A673 (cell line): ENCODE measurements around the gene AGER.

Experiments
- CTCF ChIP-seq: fragments of 300-800, 200-600 bp; sonication (generic); conservative IDR thresholded peaks from 2 replicates; pipeline ENCODE4 v1.5.1; 2017; ENCODE audit warnings: low read depth, mild to moderate bottlenecking, antibody characterized with exemption, low read length, moderate library complexity, mixed read lengths
- EZH2 ChIP-seq: fragments of 200-600 bp; sonication (generic); IDR thresholded peaks from 2 replicates; pipeline ENCODE4 v1.6.1; 2017; ENCODE audit warnings: borderline replicate concordance, low read depth, mild to moderate bottlenecking, mixed read lengths, antibody characterized with exemption, low read length; ENCODE audit not compliant: poor library complexity, severe bottlenecking

DNA sequence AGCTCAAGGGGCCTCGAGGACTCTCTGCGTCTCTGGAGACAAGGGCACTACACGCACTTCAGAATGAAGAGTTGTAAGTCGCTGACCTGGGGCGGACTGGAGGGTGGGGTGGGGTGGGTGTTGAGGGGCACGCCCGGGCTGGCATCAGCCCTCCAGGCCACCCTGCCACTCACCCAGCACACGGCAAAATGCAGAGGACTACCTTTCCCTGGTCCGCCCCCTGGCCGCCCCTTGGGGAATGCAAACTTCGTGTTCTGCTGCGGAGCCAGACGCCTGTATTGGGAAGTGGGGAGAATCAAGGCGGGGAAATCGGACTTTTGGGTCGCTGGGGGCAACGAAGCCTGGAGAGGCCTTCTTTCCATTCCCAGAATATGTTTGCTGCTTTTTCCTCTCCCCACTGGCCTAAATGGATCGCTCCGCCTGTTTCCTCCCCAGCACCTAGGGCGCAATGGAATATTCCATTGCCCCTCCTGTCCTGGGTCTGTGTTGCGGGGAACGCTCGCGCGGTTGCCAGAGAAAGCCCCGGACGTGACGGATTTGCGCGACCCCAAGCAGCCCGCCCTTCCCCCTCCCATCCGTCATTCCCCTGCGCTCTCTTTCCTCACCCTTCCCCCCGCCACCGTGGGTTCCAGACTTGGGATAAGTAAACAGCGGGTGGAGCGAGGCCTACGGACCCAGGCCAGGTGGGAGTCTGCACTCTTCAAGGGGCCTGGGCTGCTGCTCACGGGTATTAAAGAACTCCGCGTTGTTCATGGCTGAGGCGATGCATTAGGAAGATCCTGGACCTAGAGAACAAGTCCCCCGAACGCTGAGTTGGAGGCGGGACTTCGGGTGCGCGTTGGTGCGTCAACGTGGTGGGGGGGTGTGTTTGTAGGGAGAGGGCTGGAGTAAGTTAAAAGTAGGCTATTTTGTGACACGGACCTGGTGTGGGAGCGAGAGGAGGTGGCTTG lies 30.2 kb downstream of the AGER start, which contains the start of gene PPT2:
- TF ChIP-seq CTCF (peak; percentile 25; the same call in 1 of the 2 replicates), EZH2 (no peak)
